ENCODE measurements around the gene BMX.

BMX gene

GRCh38 chrX:15500497-15500966 lies at the start of gene BMX:
Gene BMX, plus strand, starts transcription at chrX:15500807. Its CDS starts 7,547 bp downstream, at chrX:15508354.
- no peak for DNase-seq

DNA sequence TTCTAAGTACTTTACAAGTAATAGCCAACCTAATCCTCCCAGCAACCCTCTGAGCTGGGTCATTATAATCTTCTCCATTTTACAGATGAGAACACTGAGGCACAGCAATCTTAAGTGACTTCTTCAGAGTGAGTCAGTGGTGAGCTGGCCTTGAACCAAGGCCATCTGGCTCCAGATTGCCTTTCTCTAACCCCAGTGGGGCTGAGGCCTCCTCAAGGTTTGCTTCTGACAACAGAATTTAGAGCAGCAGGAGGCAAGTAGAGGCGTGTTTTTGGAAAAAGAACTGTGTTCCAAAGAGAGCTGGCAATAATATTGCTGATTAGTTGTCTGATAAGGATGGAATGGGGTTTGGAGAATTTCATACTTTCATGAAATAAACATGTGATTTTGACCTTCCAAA lies 48.7 kb upstream of the BMX start:
- no peak for DNase-seq

DNA sequence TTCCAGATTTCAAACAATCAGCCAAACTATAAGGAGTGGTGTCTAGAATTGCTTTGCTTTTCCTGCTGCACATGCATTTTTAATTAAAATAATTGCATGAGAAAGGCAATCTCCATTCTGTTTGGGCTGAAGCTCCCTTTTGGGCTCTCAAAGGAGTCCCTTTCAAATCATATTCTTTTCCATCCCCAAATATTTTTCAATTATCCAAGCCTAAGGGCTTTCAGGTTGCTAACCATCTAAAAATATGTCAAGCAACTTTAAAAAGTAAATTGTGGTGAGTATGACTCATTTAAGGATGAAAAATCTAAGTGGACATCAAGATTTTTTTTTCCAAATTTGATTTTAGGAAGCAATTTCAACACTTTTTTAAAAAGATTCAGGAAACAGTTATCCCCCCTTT lies 35.9 kb upstream of the BMX start:
- DNase-seq = no peak

- DNase-seq = no peak
These were observed 35.3 kb upstream of the BMX start for GRCh38 chrX:15465347-15465746.

DNA sequence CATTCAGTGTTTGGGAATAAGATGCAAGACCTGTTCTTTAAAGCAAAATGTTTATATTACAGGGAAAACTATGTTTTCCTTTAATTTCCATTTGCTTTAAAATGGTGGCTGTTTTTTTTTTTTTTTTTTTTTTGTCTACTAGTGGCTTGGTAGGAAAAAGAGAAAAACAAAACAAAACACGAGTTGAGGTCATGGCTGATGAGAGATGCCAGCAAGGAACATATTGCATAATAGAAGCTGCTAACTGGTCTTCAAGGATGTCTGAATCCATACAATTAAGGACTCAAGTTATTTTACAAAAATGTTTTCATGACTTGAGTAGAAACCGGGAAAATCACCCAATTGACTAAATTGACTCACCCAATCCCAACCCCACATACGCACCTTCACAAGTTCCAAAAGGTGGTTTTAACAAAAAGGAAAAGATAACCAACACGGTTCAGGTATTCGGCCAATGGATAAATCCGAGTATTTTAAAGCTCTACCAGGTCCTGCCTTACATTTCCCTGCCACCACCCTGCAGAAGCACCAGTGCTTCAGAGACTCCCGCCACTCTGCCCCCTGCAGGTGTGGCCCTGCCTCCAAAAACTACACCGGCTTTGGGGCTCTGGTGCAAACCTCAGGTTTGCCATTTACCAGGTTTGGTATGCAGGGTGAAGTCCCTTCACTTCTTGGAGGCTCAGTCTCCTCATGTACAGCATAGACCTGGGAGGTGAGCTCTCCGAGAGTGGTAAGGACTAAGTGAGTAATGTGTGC lies 34.5 kb upstream of the BMX start:
- peak; percentile 24 for DNase-seq

DNA sequence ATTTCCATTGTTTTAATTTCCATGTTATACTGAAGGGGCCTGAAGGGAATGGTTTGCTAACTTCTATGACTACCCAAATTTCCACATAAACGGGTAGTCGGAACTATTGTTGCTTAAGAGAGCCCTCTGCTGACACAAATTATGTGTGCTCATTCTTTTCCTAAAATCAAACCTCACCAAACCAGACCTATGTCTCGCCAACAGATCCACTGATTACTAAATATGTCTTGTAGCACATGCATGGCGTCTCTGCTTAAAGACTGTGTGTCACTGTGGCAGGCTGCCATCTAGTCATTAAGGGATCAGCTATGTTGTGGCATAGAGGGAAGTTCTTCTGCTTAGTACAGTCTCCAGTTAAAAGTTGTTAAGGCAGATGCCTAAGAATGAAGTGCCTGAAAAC lies 32.6 kb upstream of the BMX start:
- no peak for DNase-seq

DNA sequence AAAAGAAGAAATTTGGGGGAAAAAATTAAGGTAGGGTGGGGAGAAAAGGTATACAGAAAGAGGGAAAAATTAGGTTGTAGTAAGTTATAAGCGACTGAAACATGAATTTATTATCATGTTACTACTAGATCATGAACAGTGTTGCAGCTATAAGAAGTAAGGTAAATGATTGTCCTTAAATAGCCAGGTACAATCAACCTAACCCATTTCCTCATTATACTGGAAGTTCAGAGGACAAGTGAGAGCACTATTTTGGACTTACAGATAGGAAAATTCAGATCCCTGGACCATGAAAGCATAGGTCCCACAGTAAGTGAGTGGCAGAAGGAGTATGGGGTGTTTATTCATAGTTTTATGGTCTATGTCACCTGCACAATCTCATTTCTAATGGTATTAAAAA lies 31.0 kb upstream of the BMX start:
- DNase-seq = no peak

DNA sequence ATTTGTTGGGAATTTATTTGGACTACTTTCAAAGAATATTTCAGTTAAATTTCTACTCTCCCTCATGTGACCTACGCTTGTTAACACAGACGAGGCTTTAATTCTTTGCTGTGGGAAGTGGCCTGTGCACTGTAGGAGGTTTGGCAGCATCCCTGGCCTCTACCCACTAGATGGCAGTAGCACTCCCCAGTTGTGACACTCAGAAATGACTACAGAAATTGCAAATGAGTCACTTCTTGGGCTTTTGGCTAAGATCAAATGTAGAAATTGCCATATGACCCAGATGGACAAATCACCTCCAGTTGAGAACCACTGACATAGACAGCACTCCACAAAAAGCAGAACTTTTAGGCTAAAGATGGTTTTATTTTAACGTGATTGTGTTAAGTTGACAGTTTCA lies 29.6 kb upstream of the BMX start:
- DNase-seq = peak; percentile 69

DNA sequence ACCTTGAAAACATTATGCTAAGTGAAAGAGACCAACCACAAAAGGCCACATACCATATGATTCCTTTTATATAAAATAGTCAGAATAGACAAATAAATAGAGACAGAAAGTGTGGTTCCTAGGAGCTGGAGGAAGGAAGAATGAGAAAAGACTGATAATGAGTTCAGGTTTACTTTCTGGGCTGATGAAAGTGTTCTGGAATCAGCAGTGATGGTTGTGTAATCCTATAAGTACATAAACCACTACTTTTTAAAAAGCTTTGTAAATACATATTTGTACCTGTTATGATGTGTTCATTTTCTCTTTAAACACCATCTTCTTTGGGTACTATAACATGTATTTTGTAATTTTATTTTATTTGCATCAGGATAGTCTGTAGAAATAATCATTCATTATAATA lies 28.1 kb upstream of the BMX start:
- no peak for DNase-seq

DNA sequence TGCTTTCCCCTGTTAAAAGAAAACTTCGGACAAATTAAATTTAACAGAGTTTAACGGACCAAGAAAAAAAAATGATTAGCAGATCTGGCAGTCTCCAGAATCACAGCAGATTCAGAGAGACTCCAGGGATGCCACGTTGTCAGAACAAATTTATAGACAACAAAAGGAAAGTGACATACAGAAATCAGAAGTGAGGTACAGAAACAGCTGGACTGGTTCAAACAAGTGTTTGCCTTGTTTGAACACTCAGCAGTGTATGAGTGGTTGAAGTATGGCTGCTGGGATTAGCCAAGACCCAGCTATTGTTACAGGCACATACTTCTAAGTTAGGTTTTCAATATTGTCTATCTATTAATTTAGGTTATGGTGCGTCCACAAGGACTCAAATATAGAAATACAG lies 26.6 kb upstream of the BMX start:
- no peak for DNase-seq

GRCh38 chrX:15475021-15475420 lies 25.6 kb upstream of the BMX start:
- DNase-seq = no peak

DNA sequence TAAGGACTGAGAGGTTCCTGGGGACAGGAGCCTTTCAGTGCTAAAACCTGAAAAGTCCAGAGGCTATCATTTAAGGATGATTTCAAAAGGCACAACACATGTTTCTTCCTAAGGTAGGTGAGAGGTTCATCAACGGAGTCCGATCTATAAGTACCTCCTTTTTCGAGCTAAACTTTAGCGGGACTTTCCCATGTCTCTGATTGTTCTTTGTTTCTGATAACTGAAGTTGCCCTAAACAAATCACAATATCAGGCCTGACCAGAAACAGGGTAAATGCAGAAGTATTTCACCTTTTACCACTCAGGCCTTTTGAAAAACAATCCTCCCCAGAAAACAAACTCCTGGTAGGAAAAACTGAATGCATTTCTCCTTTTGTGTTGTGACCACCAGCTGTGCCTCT lies 25.1 kb upstream of the BMX start:
- DNase-seq = no peak

DNA sequence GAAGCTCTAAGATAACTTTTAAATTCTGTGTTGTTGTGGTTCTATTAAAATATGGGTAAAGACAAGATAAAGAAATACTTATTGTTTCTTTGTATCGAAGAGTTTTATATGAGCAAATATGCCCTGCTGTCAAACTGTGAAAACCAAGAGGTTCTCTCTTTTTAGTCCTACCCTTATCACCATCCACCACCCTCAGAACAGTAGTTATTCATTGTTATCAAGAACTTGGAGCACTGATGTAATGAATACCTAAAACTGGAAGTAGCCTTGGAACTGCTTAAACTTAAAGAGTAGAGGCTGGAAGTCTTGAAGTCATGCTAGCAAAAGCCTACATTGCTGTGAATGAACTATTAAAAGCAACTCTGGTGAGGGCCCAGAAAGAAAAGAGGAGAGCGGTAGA lies 16.7 kb upstream of the BMX start:
- DNase-seq = no peak

GRCh38 chrX:15492469-15492868 lies 8.1 kb upstream of the BMX start:
- DNase-seq = no peak

- DNase-seq = peak; percentile 68
These were observed 7.3 kb upstream of the BMX start, which contains the start of gene PIR for GRCh38 chrX:15493118-15493962. Gene PIR, minus strand, starts transcription at chrX:15493333. Its CDS starts 2,076 bp downstream, at chrX:15491257.

DNA sequence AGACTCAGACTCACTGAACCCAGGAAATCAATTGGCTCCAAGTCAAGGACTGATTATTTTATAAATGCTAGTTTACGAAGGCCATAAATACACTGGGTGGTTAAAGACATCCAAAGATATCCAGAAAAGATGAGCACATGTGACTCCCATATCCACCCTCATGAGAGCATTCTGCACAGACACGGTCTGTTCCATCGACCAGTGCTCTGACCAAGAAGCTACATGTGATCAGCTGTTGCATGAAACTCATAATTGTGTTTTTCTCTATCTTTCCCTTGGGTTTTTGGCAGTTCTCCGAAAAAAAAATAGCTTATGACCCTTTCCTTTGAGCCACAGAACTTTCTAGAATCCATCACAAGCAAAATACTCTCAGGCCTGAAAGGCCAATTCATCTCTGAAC lies 4.8 kb upstream of the BMX start:
- DNase-seq = no peak

- DNase-seq = no peak
These were observed 3.8 kb upstream of the BMX start for GRCh38 chrX:15496824-15497223.

DNA sequence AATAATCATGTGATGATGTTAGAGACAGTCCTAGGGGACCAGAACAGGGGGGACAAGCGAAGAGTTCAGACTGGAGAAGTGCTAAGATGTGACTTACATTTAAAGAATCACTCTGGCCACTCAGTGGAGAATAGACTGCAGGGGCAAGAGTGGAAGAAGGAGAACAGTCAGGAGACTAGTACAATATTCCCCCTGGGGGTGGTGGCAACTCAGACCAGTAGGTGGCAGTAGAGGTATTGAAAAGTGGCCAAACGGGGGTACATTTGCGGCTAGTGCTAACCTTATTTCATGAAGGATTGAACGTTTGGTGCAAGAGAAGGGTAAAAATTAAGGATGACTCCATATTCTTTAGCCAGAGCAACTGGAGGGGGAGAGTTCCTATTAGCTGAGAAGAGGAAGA lies 2.7 kb upstream of the BMX start:
- DNase-seq = peak; percentile 55

- no peak for DNase-seq
These were observed 1.9 kb upstream of the BMX start for GRCh38 chrX:15498741-15499140.

- DNase-seq = no peak
These were observed 631 bp upstream of the BMX start for GRCh38 chrX:15499976-15500375.

- no peak for DNase-seq
These were observed 899 bp downstream of the BMX start for GRCh38 chrX:15501506-15501905.

- no peak for DNase-seq
These were observed 4.1 kb downstream of the BMX start for GRCh38 chrX:15504661-15505060.

GRCh38 chrX:15505101-15505500 lies 4.5 kb downstream of the BMX start:
- no peak for DNase-seq

DNA sequence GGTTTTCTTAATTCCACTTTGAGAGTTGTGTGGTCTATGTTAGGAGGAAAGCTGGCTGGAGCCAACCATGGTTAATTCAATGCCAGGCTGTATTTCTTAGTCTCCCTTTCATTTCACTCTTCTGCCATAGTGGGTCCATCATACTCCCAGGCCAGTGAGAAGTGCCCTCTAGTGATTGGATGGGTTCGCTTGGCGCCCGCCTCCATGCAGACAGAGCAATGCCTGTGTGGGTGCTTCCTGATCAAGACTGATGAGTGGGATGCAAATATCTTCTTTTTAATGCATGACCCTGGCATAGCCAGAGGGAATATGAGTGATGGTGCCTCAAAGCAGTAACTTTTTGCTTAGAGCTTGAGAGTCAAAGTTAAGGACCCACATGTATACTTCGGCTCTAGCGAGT lies 6.4 kb downstream of the BMX start:
- no peak for DNase-seq
